Testis (tissue), 2 donors: ENCODE data around the gene C4BPA.

Experiments
- CTCF ChIP-seq, 3 experiments: fragments of 450-650 bp in 2 of 3; fragments of 200-600 bp in 1 of 3; sonication (generic) in 1 of 3; IDR thresholded peaks; one replicate each; pipeline ENCODE4 v1.5.1; 2016 to 2019; ENCODE audit warnings: antibody characterized with exemption in 3 of 3, mild to moderate bottlenecking in 2 of 3, moderate library complexity in 1 of 3
- POLR2A ChIP-seq: fragments of 450-650 bp; IDR thresholded peaks from one replicate; pipeline ENCODE4 v1.6.1; 2017; ENCODE audit warnings: antibody characterized with exemption, mild to moderate bottlenecking, moderate library complexity

GRCh38 chr1:207152792-207153468 lies 48.9 kb downstream of the C4BPA start:
- TF ChIP-seq CTCF (IDR thresholded peaks at IDR 0.05) (no peak), POLR2A (no peak)
